Choroid plexus epithelial cell (primary cell): ENCODE measurements around the gene C11orf71.

Experiments used
- DNase-seq: peaks from one replicate; pipeline ENCODE4 v3.0.0-alpha.2; 2010; ENCODE audit warnings: low read depth
- H3K4me3 ChIP-seq: 2 replicates; pipeline ENCODE4 v1.5.1; 2011; ENCODE audit warnings: low read depth, mild to moderate bottlenecking, control low read depth, low read length, moderate library complexity
- CTCF ChIP-seq: conservative IDR thresholded peaks from 2 replicates; pipeline ENCODE4 v1.5.1; 2011; ENCODE audit warnings: low read depth, mild to moderate bottlenecking, control low read depth, inconsistent platforms, low read length, moderate library complexity

The C11orf71 gene

GRCh38 chr11:114432893-114433292, 32.6 kb upstream of the C11orf71 start:
- TF ChIP-seq CTCF: no peak
- no peak for DNase-seq
- H3K4me3 ChIP-seq: no peak overlapping the region

- DNase-seq: no peak
- H3K4me3 ChIP-seq: no peak overlapping the region
- TF ChIP-seq CTCF: no peak
These were observed 30.0 kb upstream of the C11orf71 start for GRCh38 chr11:114430290-114430689.

DNA sequence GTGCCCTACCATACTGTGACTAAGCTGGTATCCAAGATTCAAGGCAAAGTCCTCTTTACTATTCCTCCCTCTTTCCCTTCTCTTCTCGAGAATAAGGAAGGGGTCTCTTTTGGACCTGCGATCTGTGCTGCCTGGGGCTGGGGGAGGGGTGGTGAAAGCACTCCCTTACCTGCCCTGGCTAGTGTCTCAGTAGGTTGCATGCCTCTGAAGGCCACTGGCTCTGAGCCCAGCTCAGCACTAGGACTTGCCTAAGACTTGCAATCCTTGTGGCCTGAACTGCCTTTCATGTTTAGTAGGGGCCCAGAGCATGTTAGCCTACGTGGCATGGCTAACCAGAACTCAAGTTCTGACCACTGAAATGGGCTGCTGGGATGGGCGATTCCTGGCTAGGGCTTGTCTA, 26.0 kb upstream of the C11orf71 start:
- DNase-seq: no peak
- no peak for TF ChIP-seq CTCF
- H3K4me3 ChIP-seq: no peak overlapping the region

DNA sequence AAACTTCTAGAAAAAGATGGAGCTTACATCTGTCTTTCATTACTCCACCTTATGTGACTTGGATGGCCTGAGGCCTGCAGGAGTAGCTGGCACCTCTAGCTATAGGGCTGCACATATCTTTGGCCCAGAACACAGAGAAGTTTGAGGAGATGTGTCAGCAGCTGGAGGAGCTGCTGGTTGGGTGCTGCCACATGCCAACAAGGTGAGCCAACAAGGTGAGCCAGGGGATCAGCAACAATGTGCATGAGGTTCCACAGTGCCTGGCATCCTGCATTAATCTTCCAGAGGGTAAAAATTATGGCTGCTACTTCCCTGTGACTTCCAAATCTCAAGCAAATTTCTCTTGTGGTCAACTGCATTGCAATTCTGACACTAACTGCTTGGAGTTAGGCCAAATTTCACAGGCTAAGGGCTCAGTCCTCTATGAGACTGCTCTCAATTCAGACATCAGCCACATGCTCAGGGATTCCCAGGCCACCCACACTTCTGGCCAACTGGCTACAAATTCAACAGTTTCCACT, 16.2 kb upstream of the C11orf71 start:
- no peak overlapping the region for H3K4me3 ChIP-seq
- TF ChIP-seq CTCF: no peak
- DNase-seq: peak; percentile 71

- TF ChIP-seq CTCF: no peak
- DNase-seq: no peak
- H3K4me3 ChIP-seq: no peak overlapping the region
These were observed 13.6 kb upstream of the C11orf71 start for GRCh38 chr11:114413958-114414357.

GRCh38 chr11:114412946-114413345, 12.6 kb upstream of the C11orf71 start:
- no peak for TF ChIP-seq CTCF
- no peak overlapping the region for H3K4me3 ChIP-seq
- DNase-seq: no peak

DNA sequence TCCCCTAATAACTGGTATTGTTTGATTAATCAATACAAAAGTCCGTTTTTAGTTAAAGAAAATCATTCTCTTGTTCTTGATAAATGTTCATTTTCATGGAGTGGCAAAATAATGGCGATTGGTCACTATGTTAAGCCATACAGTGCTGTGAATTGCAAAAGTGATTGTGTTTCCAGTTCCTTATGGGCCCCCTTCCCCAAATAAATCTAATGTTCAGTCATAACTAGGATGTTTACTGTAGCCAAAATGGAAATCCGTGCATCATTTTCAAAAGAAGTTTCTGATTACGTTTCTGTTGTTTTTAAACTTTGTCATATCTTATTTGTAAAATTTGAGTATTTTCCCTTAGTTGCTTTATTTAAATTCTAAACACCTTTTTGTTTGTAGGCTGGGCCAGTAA, 1.0 kb upstream of the C11orf71 start:
- H3K4me3 ChIP-seq: peak overlapping the region; percentile 87
- no peak for DNase-seq

More for the DNA sequence above, 1.0 kb upstream of the C11orf71 start:
- TF ChIP-seq CTCF: no peak
